HPDE6-E6E7 (cell line): ENCODE data around the gene FBXO38.

ENCODE experiments used
- DNase-seq: peaks from one replicate; pipeline ENCODE4 v3.0.0; 2011; ENCODE audit warnings: missing footprints; ENCODE audit errors: extremely low spot score

The FBXO38 gene

DNA sequence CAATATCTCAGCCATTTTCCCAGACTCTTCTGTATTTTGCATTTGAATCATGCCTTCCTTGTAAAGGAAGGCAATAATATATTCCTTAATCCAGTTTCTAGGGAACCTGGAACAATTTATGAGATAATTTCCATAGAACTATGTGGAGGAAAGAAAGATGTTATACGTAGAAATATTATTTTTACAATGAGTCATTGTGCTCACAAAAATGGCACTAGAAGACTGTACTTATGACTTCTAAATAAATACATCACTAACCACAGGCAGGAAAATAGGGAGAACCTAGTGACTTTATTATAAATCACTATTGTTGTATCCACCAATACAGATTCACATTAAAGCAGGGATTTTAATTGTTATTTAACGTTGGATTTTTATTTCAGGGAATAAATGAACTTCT is 87.6 kb downstream of the FBXO38 start:
- no peak for DNase-seq

DNA sequence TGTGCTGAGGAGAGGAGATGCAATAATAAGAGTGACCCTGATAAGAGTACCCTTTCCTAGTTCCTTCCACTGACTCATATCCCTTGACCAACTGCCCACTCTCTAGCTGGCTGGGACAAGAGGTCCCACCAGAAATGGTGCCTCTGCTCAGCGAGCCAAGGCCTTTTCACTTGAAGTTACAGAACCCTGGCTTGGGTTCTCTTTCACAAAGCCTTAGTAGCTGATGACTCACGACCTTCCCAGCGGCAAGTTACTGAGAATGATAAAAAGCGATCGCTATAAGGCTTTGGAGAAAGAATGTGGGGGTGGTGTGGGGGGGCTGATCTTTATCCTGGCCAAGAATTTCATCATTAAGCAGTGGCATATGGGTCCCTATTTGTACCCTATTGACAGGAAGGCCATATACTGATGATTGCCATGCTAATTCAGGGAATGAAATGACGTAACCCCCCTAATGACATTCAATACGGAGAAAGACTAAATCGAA is 90.3 kb downstream of the FBXO38 start:
- DNase-seq: no peak

DNA sequence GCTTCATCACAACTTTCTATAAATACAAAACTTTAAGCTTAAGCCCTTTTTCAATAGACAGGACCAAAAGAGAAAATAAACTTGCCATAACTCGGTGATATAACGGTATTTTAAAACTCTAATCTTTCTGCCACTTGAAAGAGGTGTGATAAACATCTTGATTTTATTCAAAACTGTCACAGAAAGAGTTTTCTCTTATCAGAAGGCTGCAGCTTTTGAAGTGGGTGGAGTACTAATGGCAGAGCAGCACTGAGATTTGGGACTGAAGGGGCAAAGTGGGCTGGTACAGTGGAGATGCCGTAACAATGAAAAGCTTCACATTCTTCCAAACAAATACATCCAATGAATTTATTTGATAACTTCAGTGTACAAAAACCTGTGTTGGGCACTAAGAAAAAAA is 92.5 kb downstream of the FBXO38 start:
- DNase-seq: no peak

DNA sequence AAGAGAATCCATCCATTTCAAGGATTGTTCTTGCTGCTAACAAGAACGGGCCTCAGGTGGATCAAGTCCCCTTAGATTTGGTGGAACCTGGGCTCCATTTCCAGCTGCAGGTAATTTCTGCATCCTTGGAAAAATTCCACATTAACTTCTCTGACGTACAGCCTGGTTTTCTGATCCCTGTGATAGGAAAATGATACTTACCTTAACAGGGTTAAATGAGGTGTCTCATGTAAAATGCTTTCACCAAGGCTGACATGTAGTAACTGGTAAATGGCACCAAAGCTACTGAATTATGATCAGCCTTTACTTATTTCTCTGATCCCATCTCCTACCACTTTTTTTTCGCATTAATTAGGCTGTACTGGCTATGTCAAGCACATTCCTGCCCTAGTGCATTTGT is 93.7 kb downstream of the FBXO38 start:
- DNase-seq: no peak

DNA sequence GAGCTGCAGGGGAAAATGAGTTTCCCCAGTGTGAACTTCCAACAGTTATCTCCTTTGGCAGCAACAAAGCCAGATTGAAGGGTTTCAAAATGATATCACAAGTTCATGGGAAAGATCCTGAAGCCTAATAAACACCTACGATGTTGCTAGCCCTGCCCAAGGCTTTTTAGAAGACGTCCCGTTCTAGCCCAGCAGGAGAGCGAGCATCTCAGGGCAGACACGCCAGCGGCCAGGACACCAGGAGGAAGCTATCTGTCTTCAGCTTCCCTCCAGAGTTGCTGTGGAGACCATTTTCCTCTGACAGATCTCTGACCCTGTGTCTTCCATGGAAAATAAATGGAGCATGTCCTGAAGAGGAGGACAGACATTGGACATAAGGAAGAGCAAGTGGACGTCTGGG is 98.4 kb downstream of the FBXO38 start:
- no peak for DNase-seq

DNA sequence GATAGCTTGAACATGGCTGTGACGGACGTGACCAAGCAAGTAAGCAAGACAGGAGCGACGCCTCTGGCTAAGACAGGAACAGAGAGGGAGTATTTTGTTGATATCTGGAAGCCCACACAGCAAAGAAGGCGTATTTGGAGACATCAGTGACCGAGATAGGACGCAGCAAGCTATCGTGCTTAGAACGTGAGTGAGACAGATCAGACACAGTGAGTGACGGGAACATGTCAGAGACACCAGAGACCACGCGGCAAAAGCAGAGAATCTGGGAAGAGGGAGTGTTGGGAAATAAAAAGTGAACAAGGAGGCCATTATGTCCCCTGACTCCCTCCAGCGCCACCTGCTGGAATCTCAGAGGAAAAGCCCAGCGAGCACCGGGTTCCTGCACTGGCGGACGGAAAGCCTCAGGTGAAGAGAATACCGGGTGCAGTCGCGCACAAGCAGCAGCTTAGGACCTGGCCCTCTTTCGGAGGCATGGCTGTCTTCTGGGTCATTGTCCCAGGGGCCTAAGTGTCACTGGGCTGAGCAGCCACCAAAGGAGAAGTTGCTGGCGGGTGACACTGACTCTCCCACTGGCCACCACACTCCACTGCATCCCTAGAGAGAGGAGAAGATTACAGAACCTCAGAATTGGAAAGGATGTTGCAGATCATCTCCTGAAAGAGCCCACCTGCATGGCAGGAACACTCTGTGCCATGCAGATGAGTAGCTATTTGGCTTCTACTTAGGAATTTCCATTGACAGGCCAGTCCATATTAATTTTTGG is 99.1 kb downstream of the FBXO38 start:
- DNase-seq: peak; percentile 42

DNA sequence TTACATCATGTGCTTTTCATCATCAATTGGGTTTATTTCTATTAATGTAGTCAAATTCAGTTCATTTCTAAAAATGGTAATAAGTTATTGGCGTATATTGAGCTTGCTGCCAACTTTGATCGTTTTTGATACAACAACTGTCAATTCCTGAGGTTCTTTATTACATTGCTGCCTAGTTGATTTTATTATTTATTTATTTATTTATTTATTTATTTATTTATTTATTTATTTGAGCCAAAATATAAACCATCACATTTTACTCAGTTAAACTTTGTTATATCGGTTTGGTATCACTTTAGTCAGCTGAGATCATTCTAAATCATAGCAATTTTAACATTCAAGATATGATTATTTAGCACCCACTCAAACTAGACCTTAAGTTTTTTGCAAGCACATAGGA is 100.0 kb downstream of the FBXO38 start:
- DNase-seq: no peak

DNA sequence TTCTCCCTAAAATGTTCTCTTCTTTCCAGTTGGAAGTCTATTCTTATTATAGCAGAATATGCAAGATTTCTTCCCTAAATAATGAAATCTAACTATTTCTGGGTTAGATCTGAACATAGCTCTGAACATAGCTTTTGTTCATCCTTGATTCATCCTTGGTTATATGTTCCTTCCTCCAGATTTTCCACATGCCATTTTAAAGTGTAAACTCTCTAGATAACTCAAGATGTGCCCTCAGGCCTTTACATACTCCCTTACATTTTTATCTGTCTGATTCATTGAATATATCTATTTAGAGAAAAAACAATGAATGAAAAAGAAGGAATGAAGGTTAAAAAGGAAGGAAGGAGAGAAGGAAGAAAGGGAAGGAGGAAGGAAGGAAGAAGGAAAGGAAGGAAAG is 100.9 kb downstream of the FBXO38 start:
- DNase-seq: no peak

DNA sequence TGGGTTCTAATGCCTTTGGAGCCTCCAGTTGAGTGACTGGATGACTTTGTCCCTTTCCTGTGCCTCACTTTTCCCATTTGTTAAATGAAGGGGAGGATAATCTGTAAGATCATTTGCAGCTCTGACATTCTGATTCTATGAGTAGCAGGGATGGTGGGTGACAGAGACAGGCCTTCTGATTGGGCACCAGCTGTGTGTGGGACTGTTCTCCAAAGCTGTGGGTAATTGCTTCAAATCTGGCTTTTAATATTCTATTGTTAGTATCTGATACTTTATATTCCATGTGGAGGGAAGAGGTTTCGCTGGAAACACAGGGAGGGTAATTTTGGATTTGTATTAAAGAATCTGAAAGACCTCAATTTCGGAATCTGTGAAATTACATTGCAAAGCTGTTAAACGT is 102.7 kb downstream of the FBXO38 start:
- DNase-seq: no peak

DNA sequence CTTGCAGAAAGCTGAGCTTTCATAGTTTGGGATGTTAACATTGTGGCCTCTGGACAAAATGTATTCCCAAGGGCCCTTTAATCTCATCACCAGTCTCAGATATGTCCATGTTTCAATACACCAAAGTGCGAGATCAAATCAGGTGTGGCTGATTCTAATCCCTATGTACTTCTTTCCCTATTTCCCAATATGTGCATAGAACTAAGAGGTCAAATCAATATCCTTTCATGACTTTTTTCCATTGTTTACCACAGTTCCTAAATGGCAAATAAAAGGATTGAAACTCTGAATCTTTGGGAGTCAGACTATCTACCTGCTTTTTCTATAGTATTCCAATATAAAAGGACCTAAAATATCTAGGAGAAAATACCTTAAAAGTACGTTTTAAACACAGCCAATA is 105.0 kb downstream of the FBXO38 start:
- DNase-seq: no peak

DNA sequence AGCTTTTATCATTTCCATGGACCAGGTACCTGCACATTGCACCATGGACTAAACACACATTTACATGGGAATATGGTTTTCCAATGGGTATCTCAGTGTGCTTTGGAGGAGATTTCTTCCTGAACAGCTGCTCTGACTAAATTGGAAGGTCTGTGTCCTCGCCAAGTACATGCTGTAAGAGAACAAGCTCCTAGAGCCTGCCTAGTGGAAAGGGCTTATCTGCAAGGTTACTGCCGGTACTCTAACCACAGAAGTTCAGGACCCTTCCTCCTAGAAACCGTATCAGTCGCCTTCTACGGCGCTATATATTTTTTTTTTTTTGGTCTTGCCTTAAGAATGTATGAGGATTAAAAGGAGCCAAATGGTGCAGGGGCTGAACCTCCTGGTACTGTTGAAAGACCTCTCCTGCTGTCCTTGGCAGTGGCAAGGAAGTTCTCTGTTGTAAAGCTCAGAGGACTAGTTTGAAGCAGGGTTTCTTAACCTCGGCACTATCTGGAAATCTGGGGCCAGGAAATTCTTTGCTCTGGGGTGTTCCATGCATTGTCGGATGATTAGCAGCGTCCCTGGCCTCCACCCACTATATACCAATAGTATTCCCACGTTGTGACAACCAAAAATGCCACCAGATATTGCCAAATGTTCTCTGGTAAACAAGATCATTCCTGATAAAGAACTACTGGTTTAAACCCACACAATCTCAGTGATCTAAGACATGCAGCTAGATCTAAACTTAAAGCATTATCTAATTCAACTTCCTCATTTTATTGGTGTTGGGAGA is 107.4 kb downstream of the FBXO38 start:
- DNase-seq: no peak

DNA sequence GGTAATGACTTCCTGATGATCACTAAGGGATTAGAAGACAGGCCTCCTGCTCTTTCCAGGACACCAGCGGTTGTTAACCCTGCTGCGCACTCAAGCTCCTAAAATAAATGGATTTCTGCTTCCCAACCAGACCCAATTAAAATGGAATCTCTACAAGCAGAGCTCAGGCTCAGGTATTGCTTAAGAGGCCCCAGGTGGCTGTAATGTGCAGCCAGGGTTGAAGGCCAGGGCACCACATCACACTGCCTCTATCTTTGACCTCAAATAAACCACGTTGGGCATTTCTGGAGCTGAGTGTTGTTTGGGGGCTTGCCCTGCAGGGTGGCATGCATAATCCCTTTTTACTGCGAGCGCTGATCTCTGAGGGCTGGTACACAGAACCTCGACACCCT is 108.0 kb downstream of the FBXO38 start:
- no peak for DNase-seq

DNA sequence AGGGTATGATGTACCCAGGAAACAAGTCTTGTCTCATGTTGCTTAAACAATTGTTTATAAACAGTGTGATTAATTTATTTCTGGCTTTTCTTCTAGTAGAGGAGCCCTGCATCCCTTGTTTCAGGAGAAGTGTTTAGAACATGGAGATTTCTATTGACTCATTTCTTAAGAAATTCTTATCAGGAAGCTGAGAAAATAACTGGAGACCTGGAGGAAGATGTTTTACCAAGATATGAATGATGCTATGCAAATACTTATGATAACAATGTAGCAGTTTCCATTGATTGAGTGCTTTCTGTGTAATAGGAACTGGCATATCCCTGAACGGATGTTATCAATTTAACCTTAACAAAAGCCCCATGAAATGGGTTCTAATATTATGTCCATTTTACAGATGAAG is 108.6 kb downstream of the FBXO38 start:
- no peak for DNase-seq
